EL (cell line): ENCODE data around the gene GDF15.

Source experiments
- DNase-seq: peaks from one replicate; pipeline ENCODE4 v3.0.0-alpha.2; 2016

The GDF15 gene

DNA sequence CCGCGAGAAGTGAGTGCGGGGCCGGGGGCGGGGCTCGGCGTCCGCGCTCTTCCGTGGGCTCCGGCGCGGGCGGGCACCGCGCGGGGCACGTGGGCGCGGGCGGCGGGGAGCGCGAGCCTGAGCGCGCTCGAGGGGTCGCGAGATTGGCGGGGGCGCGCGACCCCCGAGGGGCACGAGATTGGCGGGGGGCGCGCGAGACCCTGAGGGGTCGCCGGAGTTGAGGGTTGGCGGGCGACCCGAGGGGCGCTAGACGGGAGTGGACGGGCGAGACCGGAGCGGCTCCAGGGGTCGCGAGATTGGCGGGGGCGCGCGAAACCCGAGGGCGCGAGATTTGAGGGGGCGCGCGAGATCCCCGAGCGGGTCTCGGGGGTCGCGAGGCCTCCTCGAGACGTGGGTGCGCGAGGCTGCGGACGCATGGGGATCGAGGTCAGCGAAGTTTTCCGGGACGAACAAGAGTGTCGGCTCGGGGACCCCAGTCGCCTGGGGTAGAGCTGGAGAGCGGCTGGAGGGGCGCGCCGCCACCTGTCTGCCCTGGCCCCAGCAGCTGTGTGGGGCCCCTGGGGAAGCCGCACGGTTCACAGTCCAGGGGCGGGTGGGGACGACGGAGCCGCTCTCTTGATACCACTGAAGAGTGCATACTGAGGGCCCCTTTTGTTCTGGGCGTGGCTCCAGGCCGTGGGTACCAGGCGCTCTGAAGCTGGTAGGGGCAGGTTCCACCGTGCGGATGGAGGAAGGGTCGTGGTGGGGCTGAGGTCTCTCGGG, 33.9 kb downstream of the GDF15 start:
- DNase-seq, result no peak

DNA sequence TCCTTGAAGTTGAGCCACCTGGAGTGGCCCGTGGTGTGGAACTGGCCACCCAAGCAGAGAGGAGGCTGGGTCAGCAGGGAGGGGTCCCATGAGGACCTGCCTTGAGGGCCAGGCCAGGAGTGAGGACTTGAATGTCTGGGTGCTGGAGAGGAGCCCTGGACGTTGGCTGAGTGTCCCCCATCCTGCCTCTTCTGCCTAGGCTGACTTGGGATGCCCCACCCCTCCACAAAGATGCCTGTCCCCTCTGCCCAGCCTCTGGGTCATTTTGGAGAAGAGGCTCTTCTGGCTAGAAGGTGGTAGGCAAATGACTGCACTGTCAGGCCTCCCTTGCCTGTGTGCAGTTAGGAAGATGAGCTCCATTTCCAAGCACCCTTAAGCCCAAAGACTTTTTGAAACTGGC, 35.0 kb downstream of the GDF15 start:
- no peak for DNase-seq

DNA sequence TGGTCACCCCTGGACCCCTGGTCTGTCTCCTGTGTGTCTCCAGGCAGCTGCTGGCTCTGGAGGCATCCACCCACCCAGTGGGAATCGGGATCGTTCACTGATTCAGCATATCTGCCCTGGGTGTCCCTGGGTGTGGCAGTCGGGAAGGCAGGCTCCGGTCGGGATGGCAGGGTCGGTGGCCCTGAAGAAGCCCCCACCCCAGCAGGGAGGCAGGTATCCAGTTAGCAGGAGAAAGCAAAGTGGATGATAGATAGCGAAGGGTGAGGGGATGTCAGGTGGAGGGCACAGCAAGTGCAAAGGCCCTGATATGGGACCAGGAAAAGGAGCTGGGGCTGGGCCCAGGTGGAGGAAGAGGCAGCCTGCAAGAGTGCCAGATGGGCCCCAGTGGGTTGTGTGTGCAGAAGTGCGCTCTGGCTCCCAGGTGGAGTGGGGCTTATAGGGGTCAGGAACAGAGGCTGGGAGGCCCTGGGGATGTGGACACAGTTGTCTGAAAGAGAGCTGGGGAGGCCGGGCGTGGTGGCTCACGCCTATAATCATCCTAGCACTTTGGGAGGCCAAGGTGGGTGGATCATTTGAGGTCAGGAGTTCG, 35.5 kb downstream of the GDF15 start:
- no peak for DNase-seq

DNA sequence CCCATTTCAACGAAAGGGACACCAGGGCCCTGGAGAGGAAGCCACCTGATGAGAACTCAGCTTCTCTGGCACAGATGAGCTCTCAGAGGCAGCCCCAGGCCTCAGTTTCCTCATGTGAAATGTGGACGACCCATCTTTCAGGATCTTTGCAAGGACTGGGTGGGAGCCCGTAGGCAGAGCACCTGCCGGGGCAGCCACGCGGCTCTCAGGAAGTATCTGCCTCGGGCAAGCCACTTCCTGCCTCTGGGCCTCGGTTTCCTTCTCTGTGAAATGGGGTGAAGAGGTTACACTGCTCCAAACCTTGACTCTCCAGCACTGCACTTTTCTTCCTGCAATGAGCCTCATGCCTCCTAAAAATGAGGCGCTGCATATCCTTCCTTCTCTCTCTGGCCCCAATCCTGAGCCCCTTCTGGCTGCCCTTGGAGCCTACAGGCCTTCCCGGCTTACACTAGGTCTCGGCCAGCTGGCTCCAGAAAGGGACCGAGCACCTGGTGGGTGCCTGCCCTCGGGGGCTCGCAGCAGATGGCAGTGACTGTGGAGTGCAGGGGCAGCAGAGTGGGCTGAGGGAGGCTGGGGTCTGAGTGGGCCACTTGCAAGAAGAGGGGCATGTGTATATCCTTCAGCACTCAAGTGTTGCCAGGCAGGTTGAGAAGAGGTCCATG, 36.7 kb downstream of the GDF15 start:
- no peak for DNase-seq

DNA sequence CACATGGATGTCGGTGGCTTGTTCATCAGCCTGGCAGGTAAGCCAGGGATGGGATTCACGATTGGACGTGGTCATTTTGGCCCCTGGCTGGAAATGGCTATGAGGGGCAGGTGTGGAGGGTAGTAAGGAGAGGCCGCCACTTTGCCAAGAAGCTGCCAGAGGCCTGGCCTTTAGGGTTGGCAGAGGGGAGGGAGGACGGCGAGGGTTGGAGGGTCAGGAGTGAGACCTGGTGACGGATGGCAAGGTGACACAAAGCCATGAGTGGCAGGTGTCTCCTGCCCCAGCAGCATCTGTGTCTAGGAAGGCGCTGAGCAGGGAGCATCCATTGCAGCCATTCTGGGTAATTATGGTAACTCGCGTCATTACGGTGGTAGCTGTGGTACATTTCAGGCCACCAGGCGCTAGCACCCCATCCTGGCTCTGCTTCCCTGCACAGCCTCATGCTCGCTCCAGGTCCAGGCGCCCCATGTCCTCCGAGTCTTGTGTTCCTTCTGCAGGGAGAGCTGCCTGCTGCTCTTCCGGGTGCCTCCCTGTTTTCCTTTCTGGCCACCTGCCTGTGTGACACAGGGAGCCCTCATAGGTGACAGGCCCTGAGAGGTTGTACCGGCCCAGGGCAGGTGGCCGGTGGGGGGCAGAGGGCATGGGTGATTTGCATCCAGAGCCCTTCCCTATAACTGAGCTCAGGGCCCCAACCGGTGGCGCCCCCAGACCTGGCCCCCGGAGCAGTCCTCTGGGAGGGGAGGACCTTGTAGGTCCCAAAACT, 37.5 kb downstream of the GDF15 start:
- DNase-seq, result no peak

DNA sequence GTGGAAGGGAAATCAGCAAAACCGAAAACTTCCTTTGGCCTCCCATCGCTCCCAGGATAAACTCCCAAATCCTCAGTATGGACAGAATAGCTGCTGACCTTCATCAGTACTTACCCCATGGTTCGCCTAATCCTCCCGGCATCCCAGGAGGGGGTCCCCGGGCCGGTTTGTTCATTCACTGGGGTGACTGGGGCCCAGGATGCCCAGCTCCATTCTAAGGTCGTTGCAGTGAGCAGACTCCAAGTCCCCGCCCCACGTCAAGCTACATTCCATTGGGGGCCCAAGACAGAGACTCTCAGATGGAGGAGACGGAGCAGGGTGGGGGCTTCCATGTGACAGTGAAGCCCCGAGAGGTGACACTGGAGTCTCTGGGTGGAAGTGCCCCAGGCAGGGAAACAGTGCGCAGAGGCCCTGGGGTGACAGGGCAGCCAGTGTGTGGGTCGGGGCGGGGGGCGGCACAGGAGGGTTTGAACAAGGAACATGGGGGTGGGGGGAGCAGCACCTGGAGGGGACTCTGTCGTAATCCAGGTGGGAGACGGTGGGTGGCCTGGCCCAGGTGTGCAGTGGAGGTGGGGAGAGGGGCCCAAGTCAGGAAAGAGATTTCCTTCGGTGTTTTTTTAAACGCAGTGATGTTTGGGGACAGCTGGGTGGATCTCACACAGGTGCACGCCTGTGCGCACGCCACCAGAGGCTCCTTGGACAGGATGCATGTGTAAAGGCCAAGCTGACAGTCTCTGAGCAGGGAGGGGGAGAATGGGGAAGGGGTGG, 38.3 kb downstream of the GDF15 start:
- DNase-seq, result no peak

DNA sequence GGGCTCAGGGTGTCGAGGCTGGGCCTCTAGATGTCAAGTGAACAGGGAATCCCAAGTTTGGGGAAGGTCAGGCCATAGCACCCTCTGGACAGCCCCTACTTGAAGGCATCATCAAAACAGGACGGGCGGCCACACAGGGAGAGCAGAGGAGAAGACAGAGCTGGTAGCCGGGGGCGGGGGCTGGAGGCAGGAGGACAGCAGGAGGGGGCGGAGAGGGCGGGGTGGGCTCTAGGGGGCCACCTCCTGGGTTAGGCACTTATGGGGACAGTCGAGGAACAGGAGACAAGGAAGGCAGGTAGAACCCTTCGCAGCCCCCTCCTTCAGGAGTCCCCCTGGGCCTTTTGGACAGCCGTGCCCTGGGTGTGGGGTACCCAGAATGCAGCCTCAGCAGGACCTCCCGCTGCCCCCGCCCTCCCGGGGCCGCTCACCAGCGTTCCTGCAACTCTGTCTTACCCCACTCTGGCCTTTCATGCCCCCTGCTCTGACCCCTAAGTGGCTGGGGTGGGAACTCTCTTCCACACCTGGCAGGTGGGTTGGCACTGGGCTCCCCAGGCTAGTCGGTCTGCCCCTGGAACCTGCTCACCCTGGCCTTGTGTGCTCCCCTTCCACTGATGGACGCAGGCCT, 39.0 kb downstream of the GDF15 start:
- no peak for DNase-seq

DNA sequence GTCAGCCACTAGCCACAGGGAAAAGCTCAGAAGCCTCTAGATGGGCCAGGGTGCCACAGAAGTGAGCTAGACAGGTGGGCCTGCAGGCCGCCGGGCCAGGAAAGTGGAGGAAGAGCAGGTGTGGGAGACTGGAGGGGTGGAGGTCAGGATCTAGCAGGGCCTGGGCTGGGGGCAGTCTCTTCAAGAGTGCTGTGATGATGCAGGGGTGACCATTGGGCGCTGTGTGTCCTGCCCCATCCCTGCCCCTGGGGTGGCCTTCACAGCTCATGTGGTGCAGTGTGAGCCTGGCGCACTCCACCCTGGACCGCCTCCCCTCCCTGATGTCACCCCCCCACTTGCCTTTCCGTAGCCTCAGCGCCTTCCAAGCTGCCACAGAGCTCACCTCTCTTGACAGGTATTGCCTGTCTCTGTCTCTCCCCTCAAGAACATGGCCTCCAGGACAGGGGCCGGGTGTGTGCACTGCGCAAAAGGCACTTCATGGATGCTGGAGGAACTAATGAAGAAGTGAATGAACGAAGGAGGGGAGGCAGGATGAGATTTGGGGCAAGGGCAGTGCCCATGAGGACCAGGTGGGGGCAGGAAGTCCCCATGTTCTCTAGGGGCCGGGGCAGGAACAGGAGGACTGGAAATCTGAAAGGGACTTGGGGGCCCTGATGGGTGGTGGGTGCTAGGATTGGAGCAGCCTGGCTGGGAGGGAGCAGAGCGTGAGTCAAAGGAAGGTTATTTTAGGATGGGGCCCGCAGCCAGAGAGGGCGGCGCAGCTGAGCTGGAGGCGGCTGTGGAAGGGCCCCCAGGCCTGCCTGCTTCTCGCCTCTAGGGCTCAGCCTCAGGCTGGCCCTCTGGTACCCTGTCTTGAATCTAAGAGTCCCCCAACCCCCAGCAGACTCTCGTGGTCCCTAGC, 39.8 kb downstream of the GDF15 start:
- peak; percentile 83 for DNase-seq

DNA sequence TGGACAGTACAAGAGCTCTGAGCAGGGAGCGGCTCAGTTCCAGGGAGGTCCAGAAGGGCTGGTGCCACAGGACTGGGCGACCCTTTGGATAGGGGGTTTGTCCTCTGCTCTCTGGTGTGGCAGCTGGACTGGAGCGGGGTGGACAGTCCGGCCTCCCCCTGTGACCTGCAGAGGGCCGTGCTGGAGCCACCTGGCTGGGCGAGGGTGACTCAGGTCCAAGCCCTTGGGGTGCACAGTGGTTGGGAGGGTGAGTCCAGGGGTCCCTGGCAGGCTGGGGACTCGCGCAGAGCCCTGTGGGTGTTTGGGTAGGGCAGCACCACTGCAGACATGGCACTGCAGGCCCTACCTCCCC, 40.4 kb downstream of the GDF15 start:
- DNase-seq, result no peak

DNA sequence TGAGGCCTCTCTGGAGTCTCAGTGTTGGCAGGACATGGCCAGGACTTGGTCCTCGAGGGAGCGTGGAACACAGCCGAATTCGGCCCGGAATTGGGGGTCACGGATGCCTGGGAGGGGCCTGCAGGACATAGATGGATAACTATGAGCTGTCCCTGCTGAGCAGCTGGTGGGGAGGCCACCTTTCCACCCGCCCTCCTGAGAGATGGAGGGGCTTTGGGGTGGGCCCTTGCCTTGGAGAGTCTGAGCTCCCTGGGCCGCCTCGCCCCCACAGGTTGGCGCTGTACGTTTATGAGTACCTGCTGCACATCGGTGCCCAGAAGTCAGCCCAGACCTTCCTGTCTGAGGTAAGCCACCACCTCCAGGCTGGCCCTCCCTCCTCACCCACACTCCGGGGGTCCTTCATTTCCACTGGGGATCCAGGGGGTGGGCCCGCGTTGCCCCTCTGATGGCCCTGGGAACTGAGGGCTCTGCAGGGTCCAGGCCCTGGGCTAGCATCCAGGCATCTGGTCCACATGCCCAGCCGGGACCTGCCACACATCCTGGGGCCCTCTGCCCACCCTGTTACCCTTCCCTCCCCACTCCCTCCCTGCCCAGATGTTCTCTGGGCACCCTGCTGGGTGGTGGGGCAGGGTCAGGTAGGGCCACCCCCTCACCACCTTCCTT, 41.3 kb downstream of the GDF15 start:
- DNase-seq, result no peak

DNA sequence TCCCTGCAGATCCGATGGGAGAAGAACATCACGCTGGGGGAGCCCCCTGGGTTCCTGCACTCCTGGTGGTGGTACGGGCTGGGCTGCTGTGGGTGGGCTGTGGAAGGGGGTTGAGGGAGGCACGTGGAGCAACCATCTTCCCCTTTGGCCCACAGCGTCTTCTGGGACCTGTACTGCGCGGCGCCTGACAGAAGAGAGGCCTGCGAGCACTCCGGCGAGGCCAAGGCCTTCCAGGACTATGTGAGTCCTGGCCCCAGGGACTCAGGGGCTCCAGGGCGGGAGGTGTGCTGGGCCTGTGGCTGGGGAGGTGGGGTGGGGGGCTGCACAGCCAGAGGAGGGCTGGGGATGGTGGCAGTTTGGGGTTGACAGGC, 41.8 kb downstream of the GDF15 start:
- DNase-seq, result no peak

DNA sequence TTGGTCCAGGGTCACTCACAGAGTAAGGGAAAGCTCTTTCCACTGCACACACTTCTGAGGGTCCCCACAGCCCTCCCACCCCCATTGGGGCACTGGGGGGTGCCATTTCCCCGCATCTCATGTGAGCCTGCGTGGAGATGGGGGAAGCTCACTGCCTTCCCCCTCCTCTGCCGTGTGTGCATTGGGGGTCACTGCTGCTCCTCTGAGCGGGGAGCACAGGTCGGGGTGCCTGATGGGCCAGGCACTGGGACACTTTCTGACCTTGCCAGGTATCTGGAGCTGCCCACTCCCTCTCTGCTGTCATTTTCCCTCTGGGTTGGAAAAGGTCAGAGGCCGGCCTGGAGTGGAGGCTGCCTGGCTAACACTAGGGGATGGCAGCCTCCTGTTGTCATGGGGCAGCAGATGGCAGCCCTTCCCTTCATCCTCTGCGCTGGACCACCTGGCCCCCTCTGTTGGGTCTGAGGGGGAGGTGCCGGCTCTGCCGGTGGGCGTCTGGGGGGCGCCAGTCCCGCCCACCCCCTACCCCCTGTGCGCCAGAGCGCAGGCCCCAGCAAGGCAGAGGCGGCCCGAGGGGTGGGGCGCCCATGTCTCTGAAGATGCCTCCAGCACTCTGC, 42.3 kb downstream of the GDF15 start:
- no peak for DNase-seq

DNA sequence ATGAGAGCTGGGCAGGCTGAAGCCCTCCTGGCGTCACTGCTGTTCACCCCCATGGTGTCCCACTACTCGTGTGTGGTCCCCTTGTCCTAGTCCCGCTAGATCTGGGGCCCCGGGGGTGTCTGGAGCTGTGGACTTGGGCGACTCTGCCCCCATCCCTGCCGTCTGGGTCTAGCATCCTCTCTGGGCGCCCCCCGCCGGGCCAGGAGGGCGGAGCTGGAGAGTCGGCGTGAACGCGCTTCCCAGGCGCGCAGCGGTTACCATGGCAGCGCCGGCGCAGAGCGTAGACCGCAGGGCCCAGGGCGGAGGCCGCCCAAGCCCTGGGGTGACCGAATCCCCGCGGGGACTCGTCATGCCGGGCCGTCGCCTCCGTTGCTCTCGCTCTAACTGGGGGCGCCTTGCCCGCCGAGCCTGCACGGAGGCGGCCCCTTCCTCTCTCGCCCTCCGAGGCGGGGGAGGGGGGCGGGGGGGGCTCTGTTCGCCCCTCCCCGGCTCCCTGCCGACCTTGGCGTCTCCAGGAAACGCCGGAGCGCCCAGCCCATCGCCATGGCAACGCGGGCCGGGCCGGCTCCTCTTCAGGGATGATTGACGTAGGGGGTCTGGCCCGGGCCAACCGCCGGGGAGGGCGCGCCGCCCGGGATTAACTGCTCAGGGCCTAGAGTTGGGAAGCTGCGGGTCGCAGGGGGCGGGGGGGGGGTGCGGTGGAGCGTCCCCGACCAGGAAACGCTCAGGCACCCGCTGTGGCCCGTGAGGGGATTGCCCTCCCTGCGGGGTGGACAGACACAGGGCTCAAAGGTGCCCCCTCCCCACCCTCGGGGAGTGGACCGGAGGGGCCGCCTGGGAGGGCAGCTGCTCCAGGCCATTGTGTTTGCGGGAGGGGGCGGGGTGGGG, 43.1 kb downstream of the GDF15 start:
- peak; percentile 86 for DNase-seq

DNA sequence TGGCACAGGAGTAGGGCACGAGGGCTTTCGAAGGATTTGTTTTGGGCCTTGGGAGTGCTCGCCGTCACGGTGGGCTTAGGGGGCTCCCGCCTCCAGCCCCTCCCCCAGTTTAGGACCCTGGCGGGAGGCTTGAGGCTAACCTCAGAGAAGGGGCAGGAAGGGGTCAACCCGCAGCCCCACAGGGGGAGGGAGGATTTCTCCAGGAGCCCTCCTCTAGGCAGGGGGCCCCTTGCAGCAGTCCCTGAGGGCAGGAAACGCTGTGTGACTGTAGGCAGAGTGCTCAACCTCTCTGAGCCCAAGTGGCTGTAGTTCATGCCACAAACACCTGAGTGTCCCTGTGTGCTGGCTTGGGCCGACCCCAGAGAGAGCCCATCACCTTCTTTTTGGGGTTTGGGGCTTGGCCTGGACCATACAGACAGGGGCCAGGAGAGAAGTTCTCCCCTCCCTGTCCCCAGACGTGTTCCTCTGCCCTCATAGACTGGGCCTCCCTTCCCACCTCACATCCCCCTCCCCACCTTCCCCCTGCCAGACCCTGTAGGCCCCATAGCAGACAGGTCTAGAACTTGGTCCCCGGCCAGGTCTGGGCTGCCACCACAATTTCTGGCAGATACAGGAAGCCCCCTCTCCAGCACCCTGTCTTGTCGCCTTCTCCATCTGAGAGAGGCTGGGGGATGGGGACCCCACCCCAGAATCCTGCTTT, 43.9 kb downstream of the GDF15 start:
- DNase-seq, result no peak

DNA sequence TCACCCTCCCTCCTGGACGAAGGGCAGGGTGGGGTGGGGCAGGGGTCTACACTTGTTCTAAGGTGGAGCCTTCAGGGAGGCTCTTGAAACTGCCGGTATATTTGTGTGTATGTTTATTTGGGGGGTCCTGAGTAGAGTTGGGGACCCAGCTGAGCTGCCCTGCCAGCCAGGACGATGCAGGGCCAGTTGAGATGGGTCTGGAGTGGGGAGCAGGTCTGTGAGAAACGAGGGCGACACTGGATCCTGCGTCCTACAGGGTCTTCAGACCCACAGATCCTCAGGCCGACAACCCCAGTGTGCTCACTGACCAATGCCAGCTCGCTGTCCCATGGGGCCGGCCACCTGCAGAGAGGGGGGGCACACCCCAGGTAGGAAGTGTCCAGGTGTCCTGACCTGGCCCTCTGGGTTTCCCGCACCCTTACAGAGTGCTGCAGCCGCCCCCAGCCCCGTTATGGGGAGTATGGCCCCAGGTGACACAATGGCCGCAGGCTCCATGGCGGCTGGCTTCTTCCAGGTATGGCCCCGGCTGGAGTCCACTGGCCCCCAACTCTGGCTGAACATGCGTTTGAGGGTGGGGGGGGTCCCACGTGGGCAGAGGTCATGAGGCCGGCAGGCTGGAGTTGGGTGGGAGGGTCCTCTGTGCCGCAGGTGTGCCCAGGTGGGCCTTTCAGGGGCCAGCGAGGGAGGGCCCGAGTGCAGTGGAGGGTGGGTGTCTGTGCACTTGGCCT, 44.6 kb downstream of the GDF15 start:
- DNase-seq, result no peak

DNA sequence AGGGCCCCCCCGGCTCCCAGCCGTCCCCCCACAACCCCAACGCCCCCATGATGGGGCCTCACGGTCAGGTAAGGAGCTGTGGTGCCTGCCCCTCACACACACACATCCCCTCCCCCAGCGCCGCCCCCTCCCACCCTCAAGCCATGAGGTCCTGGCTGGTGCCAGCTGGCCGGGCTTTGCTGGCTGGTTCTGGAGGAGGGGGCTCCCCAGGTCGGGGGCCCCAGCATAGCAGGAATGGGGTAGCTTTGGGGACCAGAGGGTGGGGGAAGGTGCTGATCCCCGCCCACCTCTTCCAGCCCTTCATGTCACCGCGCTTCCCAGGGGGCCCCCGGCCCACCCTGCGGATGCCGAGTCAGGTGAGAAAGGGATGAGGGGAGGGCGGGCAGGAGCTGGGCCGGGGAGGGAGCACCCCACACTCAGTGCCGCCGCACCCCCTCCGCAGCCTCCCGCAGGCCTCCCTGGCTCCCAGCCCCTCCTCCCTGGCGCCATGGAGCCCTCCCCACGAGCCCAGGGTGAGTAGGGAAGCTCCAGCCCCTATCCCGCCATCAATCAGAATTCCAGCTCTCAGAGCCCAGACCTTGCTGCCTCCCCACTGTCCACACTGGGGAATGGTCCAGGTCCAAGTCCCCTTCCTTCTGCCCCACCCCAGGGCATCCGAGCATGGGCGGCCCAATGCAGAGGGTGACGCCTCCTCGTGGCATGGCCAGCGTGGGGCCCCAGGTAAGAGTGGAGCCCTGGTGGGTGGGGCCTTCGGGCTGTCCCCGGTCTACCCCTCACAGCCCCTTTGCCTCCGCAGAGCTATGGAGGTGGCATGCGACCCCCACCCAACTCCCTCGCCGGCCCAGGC, 45.6 kb downstream of the GDF15 start:
- no peak for DNase-seq
